Central memory CD4-positive, alpha-beta T cell (primary cell): ENCODE measurements around the gene MACROD1.

Experiments
- DNase-seq: peaks from one replicate; pipeline ENCODE4 v3.0.0; 2022

The MACROD1 gene

DNA sequence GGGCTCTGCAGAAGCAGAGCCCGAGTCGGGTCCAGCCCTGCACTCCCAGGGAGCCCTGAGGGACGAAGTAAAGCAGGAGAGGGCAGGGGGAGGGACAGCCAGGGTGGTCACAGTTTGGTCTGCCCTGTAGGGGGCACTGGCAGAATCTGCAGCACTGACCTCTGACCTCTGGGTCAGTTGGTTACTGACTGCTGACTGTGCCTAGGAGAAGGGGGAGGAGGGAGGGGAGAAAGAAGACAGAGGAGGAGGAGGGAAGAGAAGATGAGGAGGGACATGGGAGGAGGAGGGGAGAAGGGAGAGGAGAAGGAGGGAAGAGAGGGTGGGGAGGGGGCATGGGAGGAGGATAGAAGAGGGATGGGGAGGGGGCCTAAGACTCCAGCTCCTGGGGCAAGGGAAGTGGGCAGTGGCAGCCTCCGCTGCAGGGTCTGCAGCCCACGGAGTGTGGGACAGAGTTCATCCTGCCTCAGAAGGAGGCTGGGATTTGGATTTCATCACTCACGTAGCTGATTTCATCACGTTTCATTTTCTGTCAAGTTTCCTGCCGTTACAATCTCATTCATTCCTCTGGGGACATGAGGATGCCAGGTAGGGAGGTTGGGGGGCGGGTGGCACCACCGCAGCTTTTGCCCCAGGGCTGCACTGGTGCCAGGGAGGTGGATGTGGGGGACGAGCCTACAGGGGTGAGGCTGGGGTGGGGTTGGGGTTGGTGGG is 75.0 kb downstream of the MACROD1 start:
- no peak for DNase-seq

DNA sequence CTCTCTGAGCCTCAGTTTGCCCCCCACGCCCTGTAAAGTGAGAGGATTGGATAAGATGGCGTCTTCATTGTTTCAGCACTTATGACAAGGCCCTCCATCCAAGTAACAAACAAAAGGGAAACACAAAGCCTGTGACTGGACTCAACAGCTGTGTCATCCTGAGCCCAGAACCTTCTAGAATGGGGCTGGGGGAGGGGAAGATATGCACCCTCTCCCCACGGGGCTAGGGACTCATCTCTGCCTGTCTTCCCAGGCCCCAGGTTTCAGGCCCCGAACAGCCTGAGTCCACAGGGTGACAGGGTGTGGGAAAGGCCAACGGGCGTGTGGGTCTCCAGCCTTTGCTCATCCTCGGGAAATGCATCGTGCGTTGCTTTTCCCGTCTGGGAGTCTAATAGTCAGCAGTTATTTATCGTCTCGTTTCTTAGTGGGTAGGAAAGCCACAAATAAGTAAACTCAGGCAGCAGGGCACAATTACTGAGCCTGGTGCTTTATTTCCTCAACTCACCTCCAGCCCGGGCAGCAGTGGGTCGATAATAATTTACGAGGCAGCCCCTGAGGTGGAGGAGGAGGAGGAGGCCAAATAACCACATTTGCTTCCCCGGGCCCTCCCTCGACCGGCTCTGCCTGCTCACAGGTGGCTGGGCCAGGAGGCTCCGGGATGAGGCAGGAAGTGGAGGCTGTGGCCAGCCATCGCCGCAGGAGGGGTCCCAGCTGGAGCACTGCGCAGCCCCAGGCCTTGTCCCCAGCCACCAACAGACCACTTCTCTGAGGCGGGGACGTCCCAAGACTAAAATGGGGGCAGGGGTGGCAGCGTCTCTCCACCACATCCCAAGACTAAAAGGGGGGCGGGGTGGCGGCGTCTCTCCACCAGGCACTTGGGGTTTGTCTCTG is 75.8 kb downstream of the MACROD1 start:
- no peak for DNase-seq

- no peak for DNase-seq
Measured at GRCh38 chr11:64089493-64089892, 76.4 kb downstream of the MACROD1 start.

DNA sequence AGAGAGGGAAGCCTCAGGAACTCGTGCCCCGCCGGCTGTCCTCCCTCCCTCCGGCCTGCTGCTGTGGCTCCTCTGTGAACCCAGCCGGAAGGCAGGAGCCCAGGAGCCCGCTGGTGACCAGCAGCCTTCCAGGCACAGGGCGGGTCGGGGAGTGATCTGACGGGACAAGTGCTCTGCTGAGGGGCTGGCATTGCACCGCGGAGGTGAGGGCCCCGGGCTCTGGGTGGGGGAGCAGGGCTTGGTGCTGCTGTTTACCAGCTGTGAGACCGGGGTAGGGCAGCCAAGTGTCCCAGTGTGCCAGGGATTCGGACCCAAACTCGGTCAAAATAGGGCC is 76.9 kb downstream of the MACROD1 start:
- no peak for DNase-seq

- DNase-seq, result no peak
Measured at GRCh38 chr11:64088162-64089026, 77.5 kb downstream of the MACROD1 start.

- no peak for DNase-seq
Measured at GRCh38 chr11:64086258-64087123, 79.4 kb downstream of the MACROD1 start.

DNA sequence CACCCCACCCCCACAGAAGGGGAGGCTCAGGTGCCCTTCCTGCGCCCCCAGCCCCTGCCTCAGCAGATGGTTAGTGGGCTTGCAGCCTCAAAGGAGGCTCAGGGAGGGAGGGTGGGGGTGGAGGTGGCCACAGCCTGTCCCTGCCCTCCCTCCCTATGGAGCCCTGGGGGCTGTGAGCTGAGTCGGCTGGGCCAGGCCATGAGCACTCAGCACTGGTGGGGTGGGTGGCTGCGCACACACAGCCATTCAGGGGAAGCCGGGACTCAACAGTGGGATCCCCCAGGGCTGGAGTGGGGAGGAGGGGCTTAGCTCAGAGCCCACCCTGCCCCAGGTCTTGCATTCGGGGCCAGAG is 80.0 kb downstream of the MACROD1 start:
- DNase-seq, result no peak

DNA sequence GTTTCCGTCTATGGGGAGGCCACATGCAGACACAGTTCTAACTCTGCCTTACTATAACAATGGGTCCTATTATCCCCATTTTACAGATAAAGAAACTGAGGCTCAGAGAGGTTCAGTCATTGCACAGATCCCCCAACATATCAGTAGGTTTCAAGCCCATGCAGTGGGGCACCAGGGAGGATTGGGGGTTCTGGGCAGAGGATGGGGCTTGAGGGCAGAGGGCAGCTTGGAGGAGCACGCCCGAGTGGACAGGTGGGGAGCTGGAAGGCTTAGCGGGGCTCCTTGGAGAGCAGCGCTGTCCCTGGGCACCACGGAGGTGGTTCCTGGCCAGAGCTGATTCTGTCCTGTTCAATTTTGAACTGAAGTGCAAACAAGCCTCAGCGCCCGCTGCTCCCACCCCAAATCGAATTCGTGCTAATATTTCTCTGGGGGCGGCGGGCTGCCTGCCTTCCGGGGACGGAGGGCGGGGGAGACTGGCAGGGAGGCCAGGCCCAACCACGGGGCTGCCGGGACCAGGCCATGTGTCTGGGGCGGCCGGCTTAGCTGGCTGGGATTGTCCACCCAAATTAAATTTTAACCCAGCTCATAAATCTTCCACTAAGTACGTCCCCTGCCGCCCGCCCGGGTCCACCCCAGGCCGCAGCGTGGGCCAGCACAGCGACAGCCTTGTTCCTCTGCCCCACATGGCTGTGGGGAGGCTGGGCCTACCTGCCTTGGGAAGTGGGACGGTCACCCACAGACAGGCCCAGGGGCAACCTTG is 80.8 kb downstream of the MACROD1 start:
- DNase-seq, result no peak

GRCh38 chr11:64084146-64084950 is 81.6 kb downstream of the MACROD1 start:
- DNase-seq, result no peak

DNA sequence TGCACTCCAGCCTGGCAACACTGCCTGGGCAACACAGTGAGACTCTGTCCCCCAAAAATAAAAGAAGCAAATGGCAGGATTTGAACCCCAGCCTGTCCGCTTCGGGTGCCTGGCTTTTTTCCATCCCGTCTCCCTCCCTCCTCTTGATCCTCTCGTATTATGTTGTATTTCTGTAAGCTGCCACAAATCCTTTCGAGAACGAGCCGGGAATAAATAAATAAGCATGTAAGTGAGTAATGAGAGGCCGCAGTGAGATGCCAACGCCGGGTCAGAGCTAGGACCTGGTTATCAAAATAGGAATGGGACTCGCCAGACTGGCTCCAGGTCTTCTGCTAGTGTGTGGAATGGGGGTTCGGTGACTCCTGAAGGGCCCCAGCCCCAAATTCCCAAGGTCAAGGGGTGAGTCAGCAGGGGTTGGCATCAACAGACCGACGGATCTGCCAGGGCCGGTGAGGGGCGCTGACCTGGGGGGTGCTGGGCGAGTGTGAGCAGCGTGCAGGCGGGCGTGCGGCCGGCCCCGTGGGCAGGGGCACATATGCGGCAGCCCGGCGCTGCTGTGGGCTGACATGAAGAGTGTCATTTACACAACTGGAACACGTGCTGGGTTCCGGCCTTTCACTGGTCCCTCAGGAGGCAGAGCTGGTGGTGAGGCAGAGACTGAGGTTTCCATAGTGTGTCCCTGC is 82.4 kb downstream of the MACROD1 start:
- DNase-seq, result no peak

DNA sequence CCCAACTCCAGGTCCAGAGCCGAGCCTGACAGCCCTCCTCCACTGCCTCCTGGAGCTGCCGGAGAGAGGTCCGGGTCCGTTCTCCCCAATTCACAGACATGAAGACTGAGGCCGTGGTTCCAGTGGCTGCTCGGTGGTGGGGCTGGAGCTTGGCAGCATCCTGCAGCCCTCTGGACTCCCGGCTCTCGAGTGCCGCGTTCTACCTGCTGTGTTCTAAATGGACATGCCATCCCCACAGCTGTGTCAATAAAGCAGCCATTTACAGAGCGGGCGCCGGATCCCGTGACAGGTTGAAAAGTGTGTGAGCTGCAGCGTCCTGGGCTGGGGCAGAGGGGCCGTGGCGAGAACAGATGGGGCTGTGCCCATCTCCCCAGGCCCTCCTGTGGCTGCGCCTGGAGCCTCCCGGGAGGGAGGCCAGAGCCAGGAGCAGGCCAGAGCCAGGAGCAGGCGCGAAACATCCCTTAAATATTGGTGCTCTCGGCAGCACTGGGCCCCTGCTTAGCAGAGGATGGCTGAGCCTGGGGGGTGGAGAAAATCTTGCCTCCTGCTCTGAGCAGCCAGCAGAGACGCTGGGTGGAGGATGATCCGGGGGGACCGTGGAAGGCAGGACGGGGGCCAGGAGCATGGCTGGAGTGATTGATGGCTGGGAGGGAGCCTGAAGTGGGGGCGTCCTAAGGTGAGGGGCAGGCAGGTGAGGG is 84.0 kb downstream of the MACROD1 start:
- no peak for DNase-seq

GRCh38 chr11:64080390-64080789 is 85.5 kb downstream of the MACROD1 start:
- no peak for DNase-seq

- no peak for DNase-seq
Measured at GRCh38 chr11:64078905-64079304, 87.0 kb downstream of the MACROD1 start.

DNA sequence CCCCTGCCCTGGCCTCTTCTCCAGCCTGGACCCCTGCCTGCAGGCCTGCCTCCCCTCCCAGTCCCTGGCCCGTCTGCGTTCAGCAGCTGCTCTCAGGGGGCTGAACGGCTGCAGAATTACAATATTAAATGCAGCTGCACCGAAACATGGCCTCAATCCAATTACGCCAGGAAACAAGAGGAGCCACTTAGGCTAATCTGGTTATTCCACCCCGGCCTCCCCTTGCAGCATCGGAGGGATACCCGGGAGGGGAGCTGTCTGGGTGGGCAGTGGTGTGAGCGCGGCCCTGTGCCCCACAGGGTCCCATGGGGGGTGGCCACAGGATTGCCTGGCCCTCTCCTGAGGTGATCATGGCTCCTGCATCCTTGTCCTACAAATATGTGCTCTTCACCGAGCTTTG is 87.6 kb downstream of the MACROD1 start:
- no peak for DNase-seq

DNA sequence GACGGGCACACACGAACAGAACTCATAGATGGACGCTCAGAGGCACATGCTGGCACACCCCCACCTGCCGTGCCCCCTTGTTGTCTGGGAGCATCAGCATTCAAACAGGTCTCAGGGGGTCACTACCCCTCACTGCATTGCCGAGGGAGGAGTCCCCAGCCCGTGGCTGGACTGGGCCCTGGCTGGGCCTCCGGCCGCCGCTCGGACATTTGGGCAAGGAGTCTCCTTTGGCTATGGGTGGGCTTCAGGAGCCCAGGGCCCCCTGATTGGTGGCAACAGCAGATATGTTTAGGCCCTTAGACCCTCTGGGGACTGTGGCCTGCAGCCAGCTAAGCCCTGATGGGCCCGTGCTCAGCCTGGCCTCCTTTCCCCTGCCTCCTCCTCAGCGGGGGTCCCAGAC is 88.3 kb downstream of the MACROD1 start:
- DNase-seq, result no peak

DNA sequence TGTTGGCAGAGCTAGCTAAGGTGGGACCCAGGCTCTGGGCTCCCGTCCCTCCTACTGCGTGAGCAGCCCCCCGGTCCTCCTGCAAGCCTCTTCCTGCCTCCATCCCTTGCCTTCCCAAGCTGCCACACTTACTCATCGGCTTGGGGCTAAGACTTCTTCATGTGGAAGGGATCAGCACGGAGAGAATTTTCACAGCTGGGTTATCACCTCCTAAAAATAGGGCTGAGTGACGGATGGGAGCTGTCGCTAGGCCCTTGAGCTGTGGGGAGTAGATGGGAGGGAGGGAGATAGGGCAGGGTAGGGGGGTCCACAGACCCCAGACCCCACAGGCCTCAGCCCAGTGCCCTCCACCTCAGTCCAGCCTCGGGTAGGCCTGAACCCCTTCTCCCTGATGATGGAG is 89.2 kb downstream of the MACROD1 start:
- DNase-seq, result no peak

DNA sequence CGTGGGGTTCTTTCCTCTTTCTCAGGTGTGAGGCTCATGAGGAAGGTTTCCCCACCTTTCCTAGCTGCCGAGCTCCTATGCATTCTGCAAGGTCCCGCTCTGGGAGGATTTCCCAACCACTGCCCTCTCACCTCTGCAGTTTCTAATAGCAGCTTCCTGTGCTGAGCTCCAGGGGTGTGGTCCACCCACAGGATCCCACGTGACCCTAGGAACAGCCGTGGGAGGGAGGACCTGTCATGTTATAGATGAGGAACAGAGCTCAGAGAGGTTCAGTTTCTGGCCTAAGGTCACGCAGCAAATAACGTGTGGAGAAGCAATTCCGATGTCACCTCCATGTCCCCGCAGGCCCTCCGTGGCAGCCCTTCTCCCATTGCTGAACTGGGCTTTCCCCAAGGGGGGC is 91.7 kb downstream of the MACROD1 start:
- no peak for DNase-seq

- no peak for DNase-seq
Measured at GRCh38 chr11:64073542-64073941, 92.4 kb downstream of the MACROD1 start.

DNA sequence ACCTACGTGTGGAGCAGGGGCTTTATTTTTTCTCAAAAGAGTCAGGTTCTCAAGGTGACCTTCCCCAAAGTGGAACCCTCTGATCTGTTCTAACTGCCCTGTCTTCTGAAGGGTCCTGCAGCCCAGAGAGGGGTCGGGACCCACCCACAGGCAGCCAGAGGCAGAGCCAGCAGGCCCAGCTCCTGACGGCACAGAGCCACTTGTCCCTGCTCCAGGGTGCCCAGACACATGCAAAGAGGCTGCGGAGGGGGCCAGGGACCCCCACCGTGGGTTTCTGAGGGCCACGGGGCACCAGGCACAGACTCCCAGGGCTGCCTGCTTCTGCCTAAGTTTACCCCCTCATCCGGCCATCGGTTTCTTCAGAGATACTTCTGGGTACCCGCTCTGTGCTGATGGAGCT is 93.0 kb downstream of the MACROD1 start:
- DNase-seq, result no peak

DNA sequence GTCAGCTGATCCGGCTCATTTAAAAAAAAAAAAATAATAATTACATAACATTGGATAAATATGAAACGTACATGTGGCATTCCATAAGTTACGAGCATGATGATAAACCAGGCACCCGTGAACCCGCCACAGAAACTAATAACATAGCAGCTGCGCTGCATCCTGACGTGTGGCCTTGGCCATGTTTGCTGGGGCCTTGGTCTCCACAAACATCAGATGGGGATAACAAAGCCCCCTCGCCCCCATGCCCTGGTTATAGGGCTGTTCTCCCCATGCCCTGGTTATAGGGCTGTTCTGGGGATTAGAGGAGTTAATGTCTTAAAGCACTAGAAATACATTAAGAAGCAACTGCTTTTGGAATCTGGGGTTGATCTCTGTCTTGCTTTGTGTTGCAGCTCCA is 93.5 kb downstream of the MACROD1 start:
- no peak for DNase-seq
